ENCODE measurements around the gene ZNF630.
"Not testable (repeated sequence)": the region's sequence is repeated elsewhere in the genome, so short reads cannot be mapped to it uniquely, and the experiment has no call there.

The ZNF630 gene

DNA sequence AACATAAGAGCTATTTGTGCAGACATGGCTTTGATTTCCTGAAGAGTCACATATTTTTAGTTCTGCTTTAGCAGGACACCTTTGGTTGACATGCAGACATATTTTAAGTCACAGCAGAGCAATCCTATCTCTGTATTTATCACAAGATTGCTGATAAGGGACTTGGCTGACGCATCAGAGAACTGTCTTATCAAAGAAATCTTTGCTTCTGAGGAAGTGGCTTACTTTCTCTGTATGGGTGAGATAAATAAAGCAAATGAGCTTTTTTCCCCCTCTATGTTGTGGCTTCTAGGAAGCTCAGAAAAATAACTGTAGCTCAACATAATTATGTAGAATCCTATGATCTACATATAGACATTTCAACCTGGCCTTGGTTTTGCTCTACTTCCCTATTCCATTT lies 51.5 kb downstream of the ZNF630 start:
- H3K36me3 ChIP-seq (ENCODE audit: control insufficient read depth in 1 of 2, insufficient read depth in 2 of 2, low read length in 2 of 2); H3K4me2 ChIP-seq (ENCODE audit: low read length); H2BK120ac ChIP-seq (ENCODE audit: insufficient read depth, low read length, poor library complexity); H2AFZ ChIP-seq (ENCODE audit: insufficient read depth, low read length, poor library complexity); H3K4me3 ChIP-seq (ENCODE audit: low read depth, low read length); DNase-seq; H3K23ac ChIP-seq (ENCODE audit: low read length); H4K12ac ChIP-seq (ENCODE audit: low read depth, low read length); H3K4ac ChIP-seq (ENCODE audit: low read depth, low read length); H3K79me1 ChIP-seq (ENCODE audit: low read length); H3K4me1 ChIP-seq (ENCODE audit: control insufficient read depth in 1 of 2, insufficient read depth in 2 of 2, low read length in 2 of 2); H2AK5ac ChIP-seq (ENCODE audit: low read length); H4K91ac ChIP-seq (ENCODE audit: low read depth, low read length); H3K9me3 ChIP-seq (ENCODE audit: insufficient read depth, low read depth, low read length); H3K14ac ChIP-seq (ENCODE audit: low read length); H2BK5ac ChIP-seq (ENCODE audit: low read depth, low read length, poor library complexity); H3K79me2 ChIP-seq (ENCODE audit: control insufficient read depth, insufficient read depth, low read length, poor library complexity); H3K27ac ChIP-seq (ENCODE audit: low read depth, low read length); H3K9ac ChIP-seq (ENCODE audit: low read length); H3K18ac ChIP-seq (ENCODE audit: low read length); H4K8ac ChIP-seq (ENCODE audit: low read depth, low read length); H2BK12ac ChIP-seq (ENCODE audit: low read length); H3K27me3 ChIP-seq (ENCODE audit: insufficient read depth, low read length): not testable (repeated sequence)
- no CpG with 5 or more reads among the region's 1 CpG for WGBS (ENCODE audit: extremely low coverage, insufficient coverage, insufficient read length)

DNA sequence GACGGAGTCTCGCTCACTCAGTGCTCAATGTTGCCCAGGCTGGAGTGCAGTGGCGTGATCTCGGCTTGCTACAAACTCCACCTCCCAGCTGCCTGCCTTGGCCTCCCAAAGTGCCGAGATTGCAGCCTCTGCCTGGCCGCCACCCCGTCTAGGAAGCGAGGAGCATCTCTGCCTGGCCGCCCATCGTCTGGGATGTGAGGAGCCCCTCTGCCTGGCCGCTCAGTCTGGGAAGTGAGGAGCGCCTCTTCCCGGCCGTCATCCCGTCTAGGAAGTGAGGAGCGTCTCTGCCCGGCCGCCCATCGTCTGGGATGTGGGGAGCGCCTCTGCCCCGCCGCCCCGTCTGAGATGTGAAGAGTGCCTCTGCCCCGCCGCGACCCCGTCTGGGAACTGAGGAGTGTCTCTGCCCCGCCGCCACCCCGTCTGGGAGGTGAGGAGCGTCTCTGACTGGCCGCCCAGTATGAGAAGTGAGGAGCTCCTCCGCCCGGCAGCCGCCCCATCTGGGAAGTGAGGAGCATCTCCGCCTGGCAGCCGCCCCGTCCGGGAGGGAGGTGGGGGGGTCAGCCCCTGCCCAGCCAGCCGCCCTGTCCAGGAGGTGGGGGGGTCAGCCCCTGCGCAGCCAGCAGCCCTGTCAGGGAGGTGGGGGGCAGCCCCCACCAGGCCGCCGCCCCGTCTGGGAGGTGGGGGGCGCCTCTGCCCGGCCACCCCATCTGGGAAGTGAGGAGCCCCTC lies 54.7 kb downstream of the ZNF630 start:
- not testable (repeated sequence) for H3K4ac ChIP-seq (ENCODE audit: low read depth, low read length); H3K4me2 ChIP-seq (ENCODE audit: low read length); H2BK12ac ChIP-seq (ENCODE audit: low read length); H2BK120ac ChIP-seq (ENCODE audit: insufficient read depth, low read length, poor library complexity); H4K91ac ChIP-seq (ENCODE audit: low read depth, low read length); H3K18ac ChIP-seq (ENCODE audit: low read length); H2AK5ac ChIP-seq (ENCODE audit: low read length); H3K4me1 ChIP-seq (ENCODE audit: control insufficient read depth in 1 of 2, insufficient read depth in 2 of 2, low read length in 2 of 2); H3K9ac ChIP-seq (ENCODE audit: low read length); H4K12ac ChIP-seq (ENCODE audit: low read depth, low read length); DNase-seq; H4K8ac ChIP-seq (ENCODE audit: low read depth, low read length); H3K36me3 ChIP-seq (ENCODE audit: control insufficient read depth in 1 of 2, insufficient read depth in 2 of 2, low read length in 2 of 2); H3K79me2 ChIP-seq (ENCODE audit: control insufficient read depth, insufficient read depth, low read length, poor library complexity); H3K79me1 ChIP-seq (ENCODE audit: low read length); H2BK5ac ChIP-seq (ENCODE audit: low read depth, low read length, poor library complexity); H3K27me3 ChIP-seq (ENCODE audit: insufficient read depth, low read length); H3K27ac ChIP-seq (ENCODE audit: low read depth, low read length); H3K9me3 ChIP-seq (ENCODE audit: insufficient read depth, low read depth, low read length); H3K14ac ChIP-seq (ENCODE audit: low read length); H3K4me3 ChIP-seq (ENCODE audit: low read depth, low read length); H3K23ac ChIP-seq (ENCODE audit: low read length); H2AFZ ChIP-seq (ENCODE audit: insufficient read depth, low read length, poor library complexity)
- no CpG with 5 or more reads among the region's 46 CpGs for WGBS (ENCODE audit: extremely low coverage, insufficient coverage, insufficient read length)

DNA sequence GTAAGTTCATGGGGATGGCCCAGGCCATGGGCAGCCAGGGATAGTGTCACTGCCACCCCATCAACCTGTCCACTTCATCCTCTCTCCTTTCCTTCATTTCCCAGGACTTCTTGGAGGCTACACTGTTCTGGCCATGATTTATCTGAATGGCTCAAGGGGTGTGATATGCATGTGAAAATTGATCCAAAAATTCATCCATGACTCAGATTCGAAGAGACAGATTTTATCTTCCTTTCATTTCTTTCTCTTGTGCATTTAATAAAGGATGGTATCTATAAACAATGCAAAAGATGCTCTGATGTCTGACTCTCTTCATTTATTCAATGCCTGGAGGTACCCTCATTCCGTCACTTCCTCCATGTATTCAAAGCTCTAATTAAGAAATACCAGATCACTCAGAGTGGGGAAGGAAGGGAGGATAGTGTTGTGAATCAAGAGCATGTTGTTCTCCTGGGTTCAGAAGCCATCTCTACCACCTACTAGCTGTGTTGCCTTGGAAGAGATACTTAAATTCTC lies 61.9 kb downstream of the ZNF630 start:
- not testable (repeated sequence) for H3K4me1 ChIP-seq (ENCODE audit: control insufficient read depth in 1 of 2, insufficient read depth in 2 of 2, low read length in 2 of 2); H3K79me2 ChIP-seq (ENCODE audit: control insufficient read depth, insufficient read depth, low read length, poor library complexity); H2AFZ ChIP-seq (ENCODE audit: insufficient read depth, low read length, poor library complexity); H3K4me2 ChIP-seq (ENCODE audit: low read length); H3K79me1 ChIP-seq (ENCODE audit: low read length); H3K23ac ChIP-seq (ENCODE audit: low read length); H3K18ac ChIP-seq (ENCODE audit: low read length); H4K12ac ChIP-seq (ENCODE audit: low read depth, low read length); H3K14ac ChIP-seq (ENCODE audit: low read length); H4K91ac ChIP-seq (ENCODE audit: low read depth, low read length); H2BK120ac ChIP-seq (ENCODE audit: insufficient read depth, low read length, poor library complexity); H3K9ac ChIP-seq (ENCODE audit: low read length); H2BK12ac ChIP-seq (ENCODE audit: low read length); H3K27ac ChIP-seq (ENCODE audit: low read depth, low read length); H3K4ac ChIP-seq (ENCODE audit: low read depth, low read length); DNase-seq; H2AK5ac ChIP-seq (ENCODE audit: low read length); H3K36me3 ChIP-seq (ENCODE audit: control insufficient read depth in 1 of 2, insufficient read depth in 2 of 2, low read length in 2 of 2); H2BK5ac ChIP-seq (ENCODE audit: low read depth, low read length, poor library complexity); H4K8ac ChIP-seq (ENCODE audit: low read depth, low read length); H3K4me3 ChIP-seq (ENCODE audit: low read depth, low read length); H3K9me3 ChIP-seq (ENCODE audit: insufficient read depth, low read depth, low read length); H3K27me3 ChIP-seq (ENCODE audit: insufficient read depth, low read length)
- no CpG with 5 or more reads among the region's 2 CpGs for WGBS (ENCODE audit: extremely low coverage, insufficient coverage, insufficient read length)

Data from trophoblast cell (in vitro differentiated cells and primary cell).